ENCODE data around the gene PSORS1C1.
"Not testable (repeated sequence)": the region's sequence is repeated elsewhere in the genome, so short reads cannot be mapped to it uniquely, and the experiment has no call there.

PSORS1C1 gene

GRCh38 chr6:31163922-31164321 lies 49.3 kb downstream of the PSORS1C1 start:
- no peak for DNase-seq (ENCODE audit: low read depth)
- TF ChIP-seq CTCF (IDR thresholded peaks at IDR 0.05; ENCODE audit: control insufficient read depth, extremely low read depth, insufficient read depth): no peak
- H3K4me3 ChIP-seq (ENCODE audit: low read depth, low read length): no peak overlapping the region

- not testable (repeated sequence) for H3K4me3 ChIP-seq (ENCODE audit: low read depth, low read length); DNase-seq (ENCODE audit: low read depth)
These were observed 50.0 kb downstream of the PSORS1C1 start for GRCh38 chr6:31164475-31165063.

DNA sequence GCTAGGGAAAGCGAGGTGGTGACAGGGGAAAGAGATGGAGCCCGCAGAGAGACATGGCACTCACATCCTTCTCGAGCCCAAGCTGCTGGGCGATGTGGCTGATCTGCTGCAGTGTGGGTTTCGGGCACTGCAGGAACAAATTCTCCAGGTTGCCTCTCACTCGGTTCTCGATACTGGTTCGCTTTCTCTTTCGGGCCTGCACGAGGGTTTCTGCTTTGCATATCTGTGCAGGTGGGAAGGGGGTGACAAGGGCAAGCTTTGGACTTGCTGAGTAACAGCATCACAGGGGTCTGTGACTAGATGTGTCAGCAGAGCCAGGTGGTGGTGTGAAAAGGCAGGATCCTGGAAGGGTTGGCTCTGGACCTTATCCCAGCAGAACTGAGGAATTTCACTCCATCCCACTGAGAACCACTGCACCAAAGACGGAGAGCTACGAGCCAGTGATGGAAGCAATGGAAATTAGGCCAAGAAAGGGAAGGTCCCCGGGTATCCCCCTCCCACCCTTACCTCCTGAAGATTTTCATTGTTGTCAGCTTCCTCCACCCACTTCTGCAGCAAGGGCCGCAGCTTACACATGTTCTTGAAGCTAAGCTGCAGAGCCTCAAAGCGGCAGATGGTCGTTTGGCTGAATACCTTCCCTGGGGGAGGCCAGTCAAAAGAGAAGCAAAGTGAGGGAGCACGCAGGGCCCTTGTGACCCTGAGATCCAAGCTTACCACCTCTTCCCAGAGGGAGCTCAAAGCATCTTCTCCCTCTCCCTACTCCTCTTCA lies 50.6 kb downstream of the PSORS1C1 start:
- DNase-seq (ENCODE audit: low read depth); H3K4me3 ChIP-seq (ENCODE audit: low read depth, low read length): not testable (repeated sequence)

DNA sequence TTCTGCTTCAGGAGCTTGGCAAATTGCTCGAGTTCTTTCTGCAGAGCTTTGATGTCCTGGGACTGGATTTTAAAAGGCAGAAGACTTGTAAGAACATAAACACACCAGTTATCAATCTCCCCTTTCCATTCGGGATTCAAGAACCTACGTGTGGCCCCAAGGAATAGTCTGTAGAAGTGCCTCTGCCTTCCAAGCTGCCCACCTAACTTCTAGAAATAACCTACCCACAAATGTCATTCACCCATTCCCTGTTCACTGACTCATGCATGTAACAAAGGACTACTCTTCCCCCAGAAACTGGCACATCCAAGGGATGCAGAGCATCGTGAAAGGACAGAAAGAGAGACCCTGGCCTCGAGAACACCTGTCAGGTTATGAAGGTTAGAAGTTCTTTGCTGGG lies 51.4 kb downstream of the PSORS1C1 start:
- no peak overlapping the region for H3K4me3 ChIP-seq (ENCODE audit: low read depth, low read length)
- no peak for DNase-seq (ENCODE audit: low read depth)
- no peak for TF ChIP-seq CTCF (IDR thresholded peaks at IDR 0.05; ENCODE audit: control insufficient read depth, extremely low read depth, insufficient read depth)

DNA sequence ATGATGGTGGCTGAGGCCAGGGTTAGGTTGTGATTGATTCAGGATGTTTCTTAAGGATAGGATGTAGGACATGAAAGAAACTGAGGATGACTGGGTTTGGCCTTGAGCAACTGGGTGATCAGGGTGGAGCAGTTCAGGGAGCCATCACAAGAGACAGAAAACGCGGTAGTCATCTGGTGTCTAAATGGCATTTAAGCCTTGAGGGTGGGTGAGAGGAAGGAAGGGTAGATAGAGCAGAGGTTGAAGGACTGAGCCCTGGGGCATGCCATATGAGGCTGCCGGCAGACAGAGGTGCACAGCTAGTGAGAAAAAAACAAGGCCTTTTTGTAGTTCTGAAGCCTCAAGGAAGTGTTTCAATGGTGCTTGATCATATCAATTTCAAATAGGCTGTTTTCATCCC lies 54.0 kb downstream of the PSORS1C1 start:
- DNase-seq (ENCODE audit: low read depth): no peak
- H3K4me3 ChIP-seq (ENCODE audit: low read depth, low read length): no peak overlapping the region
- no peak for TF ChIP-seq CTCF (IDR thresholded peaks at IDR 0.05; ENCODE audit: control insufficient read depth, extremely low read depth, insufficient read depth)

DNA sequence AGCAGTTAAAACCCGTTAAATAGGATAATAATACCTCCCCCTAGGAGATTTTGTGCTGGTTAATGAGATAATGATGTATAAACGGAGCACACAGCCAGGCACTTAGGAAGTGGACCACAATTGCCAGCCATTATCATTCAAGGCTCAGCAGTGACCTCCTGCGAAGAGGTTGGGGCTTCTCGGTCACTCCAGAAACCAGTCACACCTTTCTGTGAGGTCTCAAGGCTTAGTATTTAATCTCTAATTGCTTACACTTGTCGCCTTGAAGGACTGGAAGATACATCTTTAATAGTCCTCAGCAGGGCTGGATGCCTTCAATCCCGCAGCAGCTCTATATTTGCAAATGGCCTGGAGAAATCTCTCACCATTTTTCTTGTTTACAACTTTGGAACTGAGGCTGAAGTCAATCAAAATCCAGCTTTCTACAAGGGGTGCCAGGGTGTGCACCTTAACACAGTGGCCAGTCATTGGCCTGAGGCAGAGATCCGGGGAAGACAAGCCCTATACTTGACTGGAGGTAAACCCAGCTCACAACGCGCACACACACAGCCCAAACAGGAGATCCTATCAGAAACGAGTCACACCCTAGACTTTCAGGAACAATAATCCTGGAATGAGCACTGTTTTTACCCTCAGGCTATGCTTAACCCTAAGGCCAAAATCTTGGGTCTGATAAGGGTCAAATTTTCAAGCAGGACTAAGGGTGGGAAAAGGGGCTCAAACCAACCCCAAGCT lies 54.7 kb downstream of the PSORS1C1 start:
- H3K4me3 ChIP-seq (ENCODE audit: low read depth, low read length): no peak overlapping the region
- no peak for TF ChIP-seq CTCF (IDR thresholded peaks at IDR 0.05; ENCODE audit: control insufficient read depth, extremely low read depth, insufficient read depth)
- DNase-seq (ENCODE audit: low read depth): no peak

- H3K4me3 ChIP-seq (ENCODE audit: low read depth, low read length); DNase-seq (ENCODE audit: low read depth): not testable (repeated sequence)
These were observed 55.4 kb downstream of the PSORS1C1 start for GRCh38 chr6:31169858-31170599.

DNA sequence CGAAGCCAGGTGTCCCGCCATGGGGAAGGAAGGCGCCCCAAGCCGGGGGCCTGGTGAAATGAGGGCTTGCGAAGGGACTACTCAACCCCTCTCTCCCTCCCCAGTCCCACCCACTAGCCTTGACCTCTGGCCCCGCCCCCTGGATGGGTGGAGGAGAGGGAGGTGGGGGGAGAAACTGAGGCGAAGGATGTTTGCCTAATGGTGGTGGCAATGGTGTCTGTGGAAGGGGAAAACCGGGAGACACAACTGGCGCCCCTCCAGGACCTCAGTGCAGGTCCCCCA lies 55.9 kb downstream of the PSORS1C1 start, which contains the start of gene POU5F1:
POU5F1 (minus strand) TSS at position 83 of the 282 bp plus-strand sequence; CDS start at position 21, 62 bp downstream.
- DNase-seq (ENCODE audit: low read depth): no peak
- TF ChIP-seq CTCF (IDR thresholded peaks at IDR 0.05; ENCODE audit: control insufficient read depth, extremely low read depth, insufficient read depth): no peak
- H3K4me3 ChIP-seq (ENCODE audit: low read depth, low read length): no peak within 1 kb of the TSS

Data from LNCaP clone FGC (cell line).